ENCODE measurements around the gene ORAI3.
A peak's percentile ranks its signal among the peaks of the same experiment; 100 is the strongest.

Gene ORAI3

GRCh38 chr16:30947859-30948666 lies 805 bp upstream of the ORAI3 start:
- no peak for DNase-seq (ENCODE audit: low read depth in 2 of 2)

- DNase-seq (ENCODE audit: low read depth in 2 of 2): no peak
Observed at GRCh38 chr16:30949650-30950515, 1.0 kb downstream of the ORAI3 start.

- DNase-seq (ENCODE audit: low read depth in 2 of 2): no peak
Observed at GRCh38 chr16:30950516-30951065, 1.7 kb downstream of the ORAI3 start.

- DNase-seq (ENCODE audit: low read depth in 2 of 2): no peak
Observed at GRCh38 chr16:30951193-30951592, 2.3 kb downstream of the ORAI3 start.

- DNase-seq (ENCODE audit: low read depth in 2 of 2): no peak
Observed at GRCh38 chr16:30951750-30952149, 2.9 kb downstream of the ORAI3 start.

GRCh38 chr16:30953111-30953510 lies 4.2 kb downstream of the ORAI3 start:
- DNase-seq (ENCODE audit: low read depth in 2 of 2): no peak

GRCh38 chr16:30953511-30954124 lies 4.8 kb downstream of the ORAI3 start:
- DNase-seq (ENCODE audit: low read depth in 2 of 2): peak; percentile 20 to 27

GRCh38 chr16:30954993-30955392 lies 6.1 kb downstream of the ORAI3 start:
- no peak for DNase-seq (ENCODE audit: low read depth in 2 of 2)

GRCh38 chr16:30956601-30957455 lies 8.0 kb downstream of the ORAI3 start:
- DNase-seq (ENCODE audit: low read depth in 2 of 2): peak; percentile 78 to 86

- DNase-seq (ENCODE audit: low read depth in 2 of 2): peak; percentile 88 to 93
Observed at GRCh38 chr16:30957456-30958174, 8.7 kb downstream of the ORAI3 start, which contains the start of gene SETD1A. Gene SETD1A, plus strand, starts transcription at chr16:30957754. Its CDS starts 978 bp downstream, at chr16:30958732.

- DNase-seq (ENCODE audit: low read depth in 2 of 2): no peak
Observed at GRCh38 chr16:30958175-30959079, 9.6 kb downstream of the ORAI3 start.

- DNase-seq (ENCODE audit: low read depth in 2 of 2): no peak
Observed at GRCh38 chr16:30961384-30961783, 12.5 kb downstream of the ORAI3 start.

- no peak for DNase-seq (ENCODE audit: low read depth in 2 of 2)
Observed at GRCh38 chr16:30963925-30964511, 15.2 kb downstream of the ORAI3 start.

GRCh38 chr16:30964574-30965226 lies 15.8 kb downstream of the ORAI3 start:
- no peak for DNase-seq (ENCODE audit: low read depth in 2 of 2)

GRCh38 chr16:30965436-30965835 lies 16.6 kb downstream of the ORAI3 start:
- DNase-seq (ENCODE audit: low read depth in 2 of 2): no peak

- no peak for DNase-seq (ENCODE audit: low read depth in 2 of 2)
Observed at GRCh38 chr16:30966033-30966619, 17.3 kb downstream of the ORAI3 start.

- DNase-seq (ENCODE audit: low read depth in 2 of 2): no peak
Observed at GRCh38 chr16:30967795-30968194, 18.9 kb downstream of the ORAI3 start.

GRCh38 chr16:30969246-30969842 lies 20.5 kb downstream of the ORAI3 start:
- DNase-seq (ENCODE audit: low read depth in 2 of 2): no peak

All from stimulated activated CD8-positive, alpha-beta memory T cell treated with anti-CD3 and anti-CD28 coated beads, Interleukin-15, amount 100 ng/mL, for 4 hours (primary cell).